Left ventricle myocardium inferior (tissue), 1 donor: Measurements from ENCODE around the gene CNTLN. TPM values are rescaled to one million over a fixed set of nuclear protein-coding genes. Genes with fewer than 3 reads are reported as not detected.

ENCODE experiments used
- DNase-seq: peaks from one replicate; pipeline ENCODE4 v3.0.0-alpha.2; 2020
- H3K27ac ChIP-seq: fragments of 200-600 bp; replicated peaks from 2 replicates; pipeline ENCODE4 v1.8.0; 2021
- H3K27me3 ChIP-seq: fragments of 200-600 bp; 2 replicates; pipeline ENCODE4 v1.8.0; 2021; ENCODE audit warnings: low read depth
- H3K36me3 ChIP-seq: fragments of 200-600 bp; 2 replicates; pipeline ENCODE4 v1.8.0; 2021
- H3K4me1 ChIP-seq: fragments of 200-600 bp; 2 replicates; pipeline ENCODE4 v1.8.0; 2021
- H3K4me3 ChIP-seq: fragments of 200-600 bp; 2 replicates; pipeline ENCODE4 v1.8.0; 2021; ENCODE audit warnings: mild to moderate bottlenecking, moderate library complexity
- H3K9me3 ChIP-seq: fragments of 200-600 bp; replicated peaks from 2 replicates; pipeline ENCODE4 v1.8.0; 2021
- intact Hi-C: fragments of 100-400 bp; cut with micrococcal nuclease; formaldehyde crosslinking; loops from one replicate; pipeline ENCODE4 v1.11.0; 2022
- total RNA-seq: library from RNA; stranded (reverse); fragmentation: NEBNext Ultra II Directional; extraction: Animal tissue kit (Norgen Biotek cat#: 25700); gene quantifications from one replicate; pipeline ENCODE4 v1.2.1, GENCODE V29; 2021
- TF ChIP-seq, protein P1 (sequence below): fragments of 200-600 bp; IDR thresholded peaks from 2 replicates; pipeline ENCODE4 v1.8.0; 2021; ENCODE audit warnings: antibody characterized with exemption, mild to moderate bottlenecking, borderline replicate concordance
- donor health status: DM: no; HTN: yes; CAD: no; lungs with severe emphysema.

The CNTLN gene
- total RNA-seq, 1 donor from 2014 or later = 3.5 TPM

DNA sequence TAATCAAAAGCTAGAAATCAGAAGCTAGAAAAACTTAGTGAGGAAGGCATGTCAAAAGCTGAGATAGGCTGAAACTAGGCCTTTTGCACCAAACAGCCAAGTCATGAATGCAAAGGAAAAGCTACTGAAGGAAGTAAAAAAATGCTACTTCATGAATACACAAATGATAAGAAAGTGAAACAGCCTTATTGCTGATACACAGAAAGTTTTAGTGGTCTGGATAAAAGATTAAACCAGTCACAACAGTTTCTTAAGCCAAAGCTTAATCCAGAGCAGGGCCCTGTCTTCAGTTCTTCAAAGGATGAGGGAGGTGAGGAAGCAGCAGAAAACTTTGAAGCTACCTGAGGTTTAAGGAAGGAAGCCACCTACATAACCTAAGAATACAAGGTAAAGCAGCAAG lies 341.6 kb downstream of the CNTLN start:
- H3K27me3 ChIP-seq = no peaks in the 10 kb centered on the region
- TF ChIP-seq, protein P1, sequence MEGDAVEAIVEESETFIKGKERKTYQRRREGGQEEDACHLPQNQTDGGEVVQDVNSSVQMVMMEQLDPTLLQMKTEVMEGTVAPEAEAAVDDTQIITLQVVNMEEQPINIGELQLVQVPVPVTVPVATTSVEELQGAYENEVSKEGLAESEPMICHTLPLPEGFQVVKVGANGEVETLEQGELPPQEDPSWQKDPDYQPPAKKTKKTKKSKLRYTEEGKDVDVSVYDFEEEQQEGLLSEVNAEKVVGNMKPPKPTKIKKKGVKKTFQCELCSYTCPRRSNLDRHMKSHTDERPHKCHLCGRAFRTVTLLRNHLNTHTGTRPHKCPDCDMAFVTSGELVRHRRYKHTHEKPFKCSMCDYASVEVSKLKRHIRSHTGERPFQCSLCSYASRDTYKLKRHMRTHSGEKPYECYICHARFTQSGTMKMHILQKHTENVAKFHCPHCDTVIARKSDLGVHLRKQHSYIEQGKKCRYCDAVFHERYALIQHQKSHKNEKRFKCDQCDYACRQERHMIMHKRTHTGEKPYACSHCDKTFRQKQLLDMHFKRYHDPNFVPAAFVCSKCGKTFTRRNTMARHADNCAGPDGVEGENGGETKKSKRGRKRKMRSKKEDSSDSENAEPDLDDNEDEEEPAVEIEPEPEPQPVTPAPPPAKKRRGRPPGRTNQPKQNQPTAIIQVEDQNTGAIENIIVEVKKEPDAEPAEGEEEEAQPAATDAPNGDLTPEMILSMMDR = no peak
- no peak for DNase-seq
- intact Hi-C loops = no loop called here
- H3K9me3 ChIP-seq = no peaks in the 10 kb centered on the region
- H3K4me3 ChIP-seq = no peak overlapping the region
- no peaks in the 10 kb centered on the region for H3K36me3 ChIP-seq
- no peak overlapping the region for H3K27ac ChIP-seq
- H3K4me1 ChIP-seq = no peaks in the 10 kb centered on the region

DNA sequence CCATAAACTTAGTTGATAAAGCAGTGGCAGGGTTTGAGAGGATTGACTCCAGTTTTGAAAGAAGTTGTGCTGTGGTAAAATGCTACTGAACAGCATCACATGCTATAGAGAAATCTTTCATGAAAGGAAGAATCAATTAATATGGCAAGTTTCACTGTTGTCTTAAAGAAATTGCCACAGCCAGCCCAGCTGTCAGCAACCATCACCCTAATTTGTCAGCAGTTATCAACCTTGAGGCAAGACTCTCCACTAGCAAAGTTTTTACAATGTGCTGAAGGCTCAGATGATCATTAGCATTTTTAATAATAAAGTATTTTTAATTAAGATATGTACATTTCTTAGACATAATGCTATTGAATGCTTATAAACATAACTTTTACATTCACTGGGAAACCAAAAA lies 343.0 kb downstream of the CNTLN start:
- intact Hi-C loops = no loop called here
- Histone ChIP-seq H3K36me3 (no peaks in the 10 kb centered on the region), H3K9me3 (no peaks in the 10 kb centered on the region), H3K4me3 (no peak overlapping the region), H3K27ac (no peak overlapping the region), H3K4me1 (no peaks in the 10 kb centered on the region), H3K27me3 (no peaks in the 10 kb centered on the region)
- TF ChIP-seq, protein P1 = no peak
- DNase-seq = no peak

DNA sequence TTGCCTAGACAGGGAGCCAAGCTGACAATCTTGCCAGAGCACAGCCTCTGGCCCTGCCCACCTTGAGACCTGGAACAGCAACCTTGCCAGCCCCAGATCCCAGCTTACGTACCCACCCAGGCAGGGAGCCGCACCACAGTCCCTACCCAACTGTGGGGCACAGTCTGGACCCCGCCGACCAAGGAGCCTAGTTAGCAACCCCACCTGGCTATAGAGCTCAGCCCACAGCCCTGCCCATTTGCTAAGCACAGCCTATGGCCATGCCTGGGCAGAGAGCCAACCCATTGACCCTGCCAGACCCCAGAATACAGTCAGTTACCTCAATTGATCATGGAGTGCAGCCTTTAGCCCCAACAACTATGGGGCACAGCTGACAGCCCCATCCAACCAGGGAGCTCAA lies 346.1 kb downstream of the CNTLN start:
- no peaks in the 10 kb centered on the region for H3K27me3 ChIP-seq
- no peak overlapping the region for H3K27ac ChIP-seq
- TF ChIP-seq, protein P1 = no peak
- H3K36me3 ChIP-seq = peaks cover 2% of the 10 kb centered on the region
- no peak overlapping the region for H3K4me3 ChIP-seq
- DNase-seq = peak; percentile 11
- no peaks in the 10 kb centered on the region for H3K9me3 ChIP-seq
- intact Hi-C loops = no loop called here
- no peaks in the 10 kb centered on the region for H3K4me1 ChIP-seq

DNA sequence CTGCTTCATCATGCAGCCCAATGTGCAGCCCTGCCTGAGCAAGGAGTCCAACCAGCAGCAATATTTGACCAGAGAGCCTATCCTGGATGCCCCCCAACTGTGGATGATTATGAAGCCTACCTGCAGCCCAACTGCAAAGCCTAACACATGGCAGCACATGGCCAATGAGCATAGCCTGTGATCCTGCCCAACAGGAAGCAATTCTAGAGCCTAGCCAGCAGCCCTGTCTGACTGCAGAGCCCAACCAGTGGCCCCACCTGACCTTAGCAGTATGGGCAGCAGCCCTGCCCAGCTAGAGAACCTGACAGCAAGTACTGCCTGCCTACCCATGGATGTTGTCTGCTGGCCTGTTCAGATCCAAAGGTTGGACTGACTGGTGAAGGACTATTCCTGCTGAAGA lies 346.7 kb downstream of the CNTLN start:
- H3K9me3 ChIP-seq = no peaks in the 10 kb centered on the region
- peaks cover 2% of the 10 kb centered on the region for H3K36me3 ChIP-seq
- TF ChIP-seq, protein P1 = no peak
- no peak overlapping the region for H3K4me3 ChIP-seq
- no peak for DNase-seq
- no peaks in the 10 kb centered on the region for H3K4me1 ChIP-seq
- no peak overlapping the region for H3K27ac ChIP-seq
- intact Hi-C loops = no loop called here
- no peaks in the 10 kb centered on the region for H3K27me3 ChIP-seq

DNA sequence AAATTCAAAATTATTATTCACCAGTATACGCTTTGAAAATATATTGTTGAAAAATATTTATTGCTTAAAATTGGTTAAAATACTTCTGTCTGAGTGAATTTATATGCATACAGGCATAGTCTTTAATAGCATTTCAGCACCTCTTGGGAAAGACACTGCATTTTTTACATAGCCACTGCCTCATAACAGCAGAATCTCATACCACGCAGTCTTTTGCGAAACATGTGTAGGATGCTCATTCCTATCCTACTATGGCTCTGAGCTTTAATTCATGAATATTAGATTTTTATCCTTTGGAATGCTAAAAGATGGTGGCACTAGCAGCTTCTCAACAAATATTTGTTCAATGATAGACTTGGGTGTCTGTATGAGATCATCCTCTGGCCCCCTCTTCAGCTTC lies 350.1 kb downstream of the CNTLN start:
- Histone ChIP-seq H3K9me3 (no peaks in the 10 kb centered on the region), H3K4me1 (no peaks in the 10 kb centered on the region), H3K27ac (no peak overlapping the region), H3K4me3 (no peak overlapping the region), H3K27me3 (no peaks in the 10 kb centered on the region), H3K36me3 (peaks cover 7% of the 10 kb centered on the region)
- intact Hi-C loops = no loop called here
- TF ChIP-seq, protein P1 = no peak
- no peak for DNase-seq

DNA sequence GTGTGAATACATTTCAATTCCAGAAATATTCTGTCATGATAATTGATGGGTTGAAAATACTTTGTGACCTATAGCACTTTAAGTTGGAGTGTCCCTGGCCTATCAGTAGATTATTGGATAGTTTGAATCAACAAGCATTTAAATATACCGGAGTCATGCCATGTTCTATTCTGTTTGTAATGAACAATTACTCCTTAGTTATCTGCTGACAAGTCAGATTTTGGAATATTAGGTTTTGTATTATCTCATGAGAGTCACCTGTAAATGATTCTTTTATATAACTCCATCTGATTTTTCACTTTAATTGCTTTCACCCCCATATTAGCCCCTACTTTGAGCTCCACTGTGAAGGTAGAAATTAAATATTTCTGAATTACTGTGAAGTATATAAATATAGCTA lies 351.6 kb downstream of the CNTLN start:
- DNase-seq = no peak
- Histone ChIP-seq H3K27me3 (no peaks in the 10 kb centered on the region), H3K36me3 (peaks cover 7% of the 10 kb centered on the region), H3K9me3 (no peaks in the 10 kb centered on the region), H3K4me1 (no peaks in the 10 kb centered on the region), H3K27ac (no peak overlapping the region), H3K4me3 (no peak overlapping the region)
- TF ChIP-seq, protein P1 = no peak
- intact Hi-C loops = no loop called here
